ENCODE measurements around the gene TSC2. TPM values are rescaled to one million over a fixed set of nuclear protein-coding genes. Genes with fewer than 3 reads are reported as not detected.
"Not testable (repeated sequence)": the region's sequence is repeated elsewhere in the genome, so short reads cannot be mapped to it uniquely, and the experiment has no call there.

The TSC2 gene
- total and polyA plus RNA-seq, 3 experiments from 2014 or later, result 46.4 to 86.3 (median 79.3) TPM

- Histone ChIP-seq H3K27ac (ENCODE audit: low read depth, low read length) (peak overlapping the region; percentile 79), H3K36me3 (ENCODE audit: insufficient read depth, low read length) (peaks cover 4% of the 10 kb centered on the region), H3K4me1 (ENCODE audit: insufficient read depth, low read length) (peaks cover 42% of the 10 kb centered on the region), H3K9me3 (ENCODE audit: low read length) (no peaks in the 10 kb centered on the region), H3K4me3 (ENCODE audit: low read length) (peak overlapping the region; percentile 69), H3K27me3 (ENCODE audit: insufficient read depth, low read length, poor library complexity, severe bottlenecking) (no peaks in the 10 kb centered on the region)
- H3K36me3 Mint-ChIP-seq, result peaks cover 0 to 17% (median 0%) of the 10 kb centered on the region in 3 donors
- H3K27ac Mint-ChIP-seq, result peak overlapping the region; percentile 62 to 97 (median 90)
- POLR2A ChIA-PET, result interaction anchor here (1.1 kb wide), 1 partner anchor 16 kb away, joined by 4 read pairs; no protein-coding TSS in a partner anchor
- H3K9me3 Mint-ChIP-seq, result no peaks in the 10 kb centered on the region
- H3K27me3 Mint-ChIP-seq, result no peaks in the 10 kb centered on the region
- no peak for DNase-seq
- CTCF ChIA-PET, result interaction anchor here (1.2 kb wide), 1 partner anchor 15 kb away, joined by 3 read pairs; no protein-coding TSS in a partner anchor
- peak overlapping the region; percentile 74 to 93 (median 88) for H3K4me3 Mint-ChIP-seq
- peaks cover 28 to 61% (median 30%) of the 10 kb centered on the region in 3 donors for H3K4me1 Mint-ChIP-seq
Measured at GRCh38 chr16:2007081-2007836, 40.5 kb upstream of the TSC2 start.

DNA sequence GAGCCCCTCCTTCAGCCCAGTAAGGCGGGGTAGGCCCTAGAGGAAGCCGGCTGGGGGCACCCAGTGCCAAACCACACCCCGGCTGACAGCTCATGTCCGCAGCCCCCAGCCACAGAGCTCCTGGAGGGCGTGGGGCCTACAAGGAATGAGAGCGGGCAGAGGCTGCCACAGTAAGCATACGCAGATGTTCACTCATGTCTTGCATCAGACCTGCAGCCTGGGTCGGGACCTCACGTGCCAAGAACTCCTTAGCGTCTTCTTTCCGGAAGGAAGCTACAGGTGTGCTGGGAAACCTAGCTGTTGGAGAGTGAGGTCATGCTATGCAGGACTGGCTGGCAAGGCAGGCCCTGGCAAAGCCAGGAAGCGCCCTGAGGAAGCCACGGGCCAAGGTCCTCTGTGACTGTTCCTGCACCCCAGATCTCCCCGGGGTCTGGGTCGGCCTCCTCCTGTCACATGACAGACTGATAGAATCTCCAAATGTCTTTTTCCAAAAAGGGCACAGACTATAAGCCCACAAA, 39.7 kb upstream of the TSC2 start:
- H3K4me1 Mint-ChIP-seq, result peaks cover 28 to 59% (median 30%) of the 10 kb centered on the region in 3 donors
- H3K9me3 Mint-ChIP-seq, result no peaks in the 10 kb centered on the region
- Histone ChIP-seq H3K36me3 (ENCODE audit: insufficient read depth, low read length) (no peaks in the 10 kb centered on the region), H3K9me3 (ENCODE audit: low read length) (no peaks in the 10 kb centered on the region), H3K4me3 (ENCODE audit: low read length) (peak overlapping the region; percentile 69), H3K27ac (ENCODE audit: low read depth, low read length) (peak overlapping the region; percentile 79), H3K4me1 (ENCODE audit: insufficient read depth, low read length) (peaks cover 42% of the 10 kb centered on the region), H3K27me3 (ENCODE audit: insufficient read depth, low read length, poor library complexity, severe bottlenecking) (no peaks in the 10 kb centered on the region)
- peaks cover 0 to 14% (median 0%) of the 10 kb centered on the region in 3 donors for H3K36me3 Mint-ChIP-seq
- peak in 1 of 5 donors; percentile 37 for DNase-seq
- peak overlapping the region; percentile 74 to 93 (median 88) for H3K4me3 Mint-ChIP-seq
- H3K27ac Mint-ChIP-seq, result peak overlapping the region; percentile 62 to 97 (median 92)
- ChIA-PET CTCF (interaction anchor here (1.2 kb wide), 1 partner anchor 14 kb away, joined by 3 read pairs; no protein-coding TSS in a partner anchor), POLR2A (interaction anchor here (1.0 to 1.1 kb wide), 2 partner anchors 14 to 17 kb away, joined by 3 to 4 read pairs; no protein-coding TSS in a partner anchor)
- no peaks in the 10 kb centered on the region for H3K27me3 Mint-ChIP-seq

- CTCF ChIA-PET, result interaction anchor here (1.2 kb wide), 1 partner anchor 14 kb away, joined by 3 read pairs; no protein-coding TSS in a partner anchor
Measured at GRCh38 chr16:2008631-2009163, 39.1 kb upstream of the TSC2 start.

GRCh38 chr16:2009164-2009711, 38.5 kb upstream of the TSC2 start:
- H3K4me3 Mint-ChIP-seq, result peak overlapping the region; percentile 74 to 93 (median 88)
- Histone ChIP-seq H3K9me3 (ENCODE audit: low read length) (no peaks in the 10 kb centered on the region), H3K27ac (ENCODE audit: low read depth, low read length) (peak overlapping the region; percentile 79), H3K4me3 (ENCODE audit: low read length) (peak overlapping the region; percentile 69), H3K27me3 (ENCODE audit: insufficient read depth, low read length, poor library complexity, severe bottlenecking) (no peaks in the 10 kb centered on the region), H3K4me1 (ENCODE audit: insufficient read depth, low read length) (peaks cover 38% of the 10 kb centered on the region), H3K36me3 (ENCODE audit: insufficient read depth, low read length) (no peaks in the 10 kb centered on the region)
- H3K36me3 Mint-ChIP-seq, result peaks cover 0 to 14% (median 0%) of the 10 kb centered on the region in 3 donors
- no peaks in the 10 kb centered on the region for H3K27me3 Mint-ChIP-seq
- ChIA-PET CTCF (no interaction called here), POLR2A (interaction anchor here (0.7 to 1.0 kb wide), 3 partner anchors 15 to 45 kb away, joined by 3 to 4 read pairs (median 4); partner anchors contain the start of gene RPS2)
- peak overlapping the region; percentile 62 to 100 (median 92) for H3K27ac Mint-ChIP-seq
- DNase-seq, result peak in 1 of 5 donors; percentile 26
- peaks cover 28 to 51% (median 30%) of the 10 kb centered on the region in 3 donors for H3K4me1 Mint-ChIP-seq
- H3K9me3 Mint-ChIP-seq, result no peaks in the 10 kb centered on the region

More at GRCh38 chr16:2008631-2009163, 39.1 kb upstream of the TSC2 start:
- H3K27me3 ChIP-seq (ENCODE audit: insufficient read depth, low read length, poor library complexity, severe bottlenecking), result no peaks in the 10 kb centered on the region
- Mint-ChIP-seq H3K27ac (peak overlapping the region; percentile 62 to 97 (median 92)), H3K36me3 (peaks cover 0 to 14% (median 0%) of the 10 kb centered on the region in 3 donors), H3K9me3 (no peaks in the 10 kb centered on the region), H3K4me3 (peak overlapping the region; percentile 74 to 93 (median 88)), H3K4me1 (peaks cover 28 to 56% (median 30%) of the 10 kb centered on the region in 3 donors), H3K27me3 (no peaks in the 10 kb centered on the region)
- no peaks in the 10 kb centered on the region for H3K9me3 ChIP-seq (ENCODE audit: low read length)
- POLR2A ChIA-PET, result interaction anchor here (0.7 to 1.1 kb wide), 4 partner anchors 15 to 44 kb away, joined by 3 to 4 read pairs (median 4); partner anchors contain the start of gene RPS2
- H3K27ac ChIP-seq (ENCODE audit: low read depth, low read length), result peak overlapping the region; percentile 79
- peak overlapping the region; percentile 69 for H3K4me3 ChIP-seq (ENCODE audit: low read length)
- peak in 2 of 5 donors; percentile 31 to 35 for DNase-seq
- H3K4me1 ChIP-seq (ENCODE audit: insufficient read depth, low read length), result peaks cover 42% of the 10 kb centered on the region
- H3K36me3 ChIP-seq (ENCODE audit: insufficient read depth, low read length), result no peaks in the 10 kb centered on the region

- CTCF ChIA-PET, result no interaction called here
Measured at GRCh38 chr16:2009791-2010510, 37.8 kb upstream of the TSC2 start, which contains the start of gene ZNF598. Gene ZNF598 (minus strand): TSS chr16:2009821.

DNA sequence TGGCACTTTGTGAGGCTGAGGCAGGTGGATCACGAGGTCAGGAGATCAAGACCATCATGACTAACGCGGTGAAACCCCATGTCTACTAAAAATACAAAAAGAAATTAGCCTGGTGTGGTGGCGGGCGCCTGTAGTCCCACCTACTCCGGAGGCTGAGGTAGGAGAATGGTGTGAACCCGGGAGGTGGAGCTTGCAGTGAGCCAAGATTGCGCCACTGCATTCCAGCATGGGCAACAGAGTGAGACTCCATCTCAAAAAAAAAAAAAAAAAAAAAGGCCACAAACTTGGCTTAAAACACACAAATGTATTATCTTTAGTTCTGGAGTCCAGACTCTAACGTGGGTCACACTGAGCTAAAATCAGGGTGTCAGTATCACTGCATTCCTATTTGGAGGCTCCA, 36.1 kb upstream of the TSC2 start:
- ChIA-PET CTCF (interaction anchor here (1.1 to 1.5 kb wide), 3 partner anchors 11 to 141 kb away, joined by 3 to 7 read pairs (median 4); no protein-coding TSS in a partner anchor), POLR2A (interaction anchor here (0.7 kb wide), 1 partner anchor 51 kb away, joined by 3 read pairs; no protein-coding TSS in a partner anchor)
- H3K9me3 Mint-ChIP-seq; DNase-seq; H3K27me3 ChIP-seq (ENCODE audit: insufficient read depth, low read length, poor library complexity, severe bottlenecking); H3K4me3 ChIP-seq (ENCODE audit: low read length); H3K36me3 ChIP-seq (ENCODE audit: insufficient read depth, low read length); H3K27me3 Mint-ChIP-seq; H3K27ac ChIP-seq (ENCODE audit: low read depth, low read length); H3K36me3 Mint-ChIP-seq; H3K9me3 ChIP-seq (ENCODE audit: low read length): not testable (repeated sequence)
- peaks cover 32% of the 10 kb centered on the region for H3K4me1 ChIP-seq (ENCODE audit: insufficient read depth, low read length)
- peak overlapping the region in 4 of 8 donors; percentile 17 to 74 (median 40) for H3K27ac Mint-ChIP-seq
- peaks cover 24 to 31% (median 24%) of the 10 kb centered on the region in 3 donors for H3K4me1 Mint-ChIP-seq
- peak overlapping the region in 1 of 7 donors; percentile 75 for H3K4me3 Mint-ChIP-seq

More at GRCh38 chr16:2009791-2010510, 37.8 kb upstream of the TSC2 start, which contains the start of gene ZNF598:
- Histone ChIP-seq H3K27ac (ENCODE audit: low read depth, low read length) (peak within 1 kb of the TSS; percentile 95), H3K4me1 (ENCODE audit: insufficient read depth, low read length) (peaks cover 34% of the 10 kb centered on the region), H3K4me3 (ENCODE audit: low read length) (peak within 1 kb of the TSS; percentile 98), H3K36me3 (ENCODE audit: insufficient read depth, low read length) (no peaks in the 10 kb centered on the region), H3K27me3 (ENCODE audit: insufficient read depth, low read length, poor library complexity, severe bottlenecking) (no peaks in the 10 kb centered on the region), H3K9me3 (ENCODE audit: low read length) (no peaks in the 10 kb centered on the region)
- no peaks in the 10 kb centered on the region for H3K9me3 Mint-ChIP-seq
- peak within 1 kb of the TSS; percentile 95 to 100 (median 98) for H3K27ac Mint-ChIP-seq
- no peaks in the 10 kb centered on the region for H3K27me3 Mint-ChIP-seq
- peaks cover 28 to 46% (median 30%) of the 10 kb centered on the region in 3 donors for H3K4me1 Mint-ChIP-seq
- peak; percentile 73 to 85 (median 76) for DNase-seq
- peak within 1 kb of the TSS; percentile 90 to 96 (median 92) for H3K4me3 Mint-ChIP-seq
- peaks cover 0 to 12% (median 0%) of the 10 kb centered on the region in 3 donors for H3K36me3 Mint-ChIP-seq
- POLR2A ChIA-PET, result no interaction called here

- no peak for DNase-seq
- Mint-ChIP-seq H3K27ac (no peak overlapping the region), H3K27me3 (peaks cover 3% of the 10 kb centered on the region in 2 donors), H3K9me3 (no peaks in the 10 kb centered on the region), H3K4me3 (no peak overlapping the region), H3K4me1 (peaks cover 10 to 13% (median 12%) of the 10 kb centered on the region in 3 donors), H3K36me3 (peaks cover 0 to 4% (median 0%) of the 10 kb centered on the region in 3 donors)
- no peaks in the 10 kb centered on the region for H3K36me3 ChIP-seq (ENCODE audit: insufficient read depth, low read length)
- no peaks in the 10 kb centered on the region for H3K27me3 ChIP-seq (ENCODE audit: insufficient read depth, low read length, poor library complexity, severe bottlenecking)
- POLR2A ChIA-PET, result no interaction called here
- CTCF ChIA-PET, result interaction anchor here (0.8 to 2.0 kb wide), 4 partner anchors 9 to 127 kb away, joined by 3 to 10 read pairs (median 4); no protein-coding TSS in a partner anchor
- H3K9me3 ChIP-seq (ENCODE audit: low read length), result no peaks in the 10 kb centered on the region
- H3K4me1 ChIP-seq (ENCODE audit: insufficient read depth, low read length), result peaks cover 14% of the 10 kb centered on the region
- no peak overlapping the region for H3K4me3 ChIP-seq (ENCODE audit: low read length)
- no peak overlapping the region for H3K27ac ChIP-seq (ENCODE audit: low read depth, low read length)
Measured at GRCh38 chr16:2013527-2013926, 34.3 kb upstream of the TSC2 start.

Data from CD8-positive, alpha-beta memory T cell (primary cell).